Brain microvascular endothelial cell (primary cell): ENCODE data around the gene TIMP1.

Experiments used
- DNase-seq: peaks from one replicate; pipeline ENCODE4 v3.0.0-alpha.2; 2020
- H3K27ac ChIP-seq: fragments of 250-450 bp; sonication (Bioruptor Pico); 2 replicates; pipeline ENCODE4 v1.5.1; 2020; ENCODE audit warnings: mild to moderate bottlenecking, moderate library complexity
- H3K27me3 ChIP-seq: fragments of 250-450 bp; sonication (Bioruptor Pico); replicated peaks from 2 replicates; pipeline ENCODE4 v1.5.1; 2020; ENCODE audit warnings: mild to moderate bottlenecking
- H3K36me3 ChIP-seq: fragments of 250-450 bp; sonication (Bioruptor Pico); replicated peaks from 2 replicates; pipeline ENCODE4 v1.5.1; 2020; ENCODE audit warnings: mild to moderate bottlenecking
- H3K4me3 ChIP-seq: 2 replicates; pipeline ENCODE4 v1.5.1; 2011; ENCODE audit warnings: low read depth, mild to moderate bottlenecking, control low read depth, low read length, moderate library complexity
- in situ Hi-C: cut with HindIII; loops from 2 replicates; pipeline ENCODE4 v1.10.0; 2017; ENCODE audit warnings: low sequenced_read_pairs, low pct_ligation_motif_present
- TF ChIP-seq, protein P1 (sequence below): IDR thresholded peaks from 2 replicates; pipeline ENCODE4 v1.5.1; 2011; ENCODE audit warnings: low read depth, mild to moderate bottlenecking, moderate library complexity, low read length, control low read depth, inconsistent platforms; ENCODE audit errors: missing control alignments

Gene TIMP1

DNA sequence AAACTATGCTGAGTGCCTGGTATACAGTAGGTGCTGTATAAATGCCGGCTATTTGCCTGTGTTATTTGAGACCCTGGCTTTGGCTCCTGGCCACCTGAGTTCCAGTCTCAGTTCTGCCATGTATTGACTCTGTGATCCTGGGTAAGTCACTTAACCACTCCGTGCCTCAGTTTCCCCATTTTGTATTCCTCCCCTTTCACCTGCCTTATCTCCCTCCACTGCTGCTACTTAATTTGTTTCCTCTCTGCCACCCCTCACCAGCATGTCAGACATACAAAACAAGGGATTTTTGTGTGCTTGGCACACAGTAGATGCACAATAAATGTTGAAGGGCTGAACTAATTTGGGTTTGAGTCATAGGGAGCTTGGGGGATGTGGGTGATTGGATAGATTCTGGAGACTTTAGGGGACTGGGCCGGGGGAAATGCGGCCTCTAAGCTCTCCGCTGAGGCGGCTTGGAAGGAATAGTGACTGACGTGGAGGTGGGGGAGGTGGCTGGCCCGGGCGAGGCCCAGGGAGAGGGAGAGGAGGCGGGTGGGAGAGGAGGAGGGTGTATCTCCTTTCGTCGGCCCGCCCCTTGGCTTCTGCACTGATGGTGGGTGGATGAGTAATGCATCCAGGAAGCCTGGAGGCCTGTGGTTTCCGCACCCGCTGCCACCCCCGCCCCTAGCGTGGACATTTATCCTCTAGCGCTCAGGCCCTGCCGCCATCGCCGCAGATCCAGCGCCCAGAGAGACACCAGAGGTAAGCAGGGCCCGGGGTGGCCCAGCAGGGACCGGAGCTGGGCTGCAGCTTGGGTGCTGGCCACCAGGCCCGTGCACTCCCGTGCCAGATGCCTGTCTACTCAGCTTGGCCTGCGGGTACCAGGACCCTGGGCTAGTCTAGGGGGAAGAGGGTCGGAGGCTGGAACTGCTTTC is at the start of gene TIMP1:
Gene TIMP1 (plus strand): TSS at position 706 of the 917 bp plus-strand sequence. CDS start 980 bp downstream, outside the sequence.
- Histone ChIP-seq H3K27ac (peak within 1 kb of the TSS; percentile 59), H3K27me3 (no peaks in the 10 kb centered on the region)

DNA sequence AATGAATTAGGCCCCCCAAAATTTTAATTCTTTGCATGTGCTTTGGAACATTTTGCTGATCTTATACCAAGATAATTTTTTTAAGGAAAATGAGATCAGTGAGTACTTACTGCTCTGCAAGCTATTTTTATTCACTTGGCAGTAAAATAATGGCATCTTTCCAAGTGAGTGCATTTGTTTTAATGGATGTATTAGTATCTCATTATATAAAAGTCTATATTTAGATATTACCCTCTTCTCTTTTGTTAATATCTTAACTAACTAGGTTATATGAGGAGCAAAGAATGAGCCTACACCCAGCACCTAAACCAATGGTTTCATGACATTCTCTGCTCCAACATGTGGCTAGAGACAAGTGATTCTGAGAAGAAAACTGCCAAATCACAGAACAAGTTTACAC is 42.4 kb upstream of the TIMP1 start:
- Histone ChIP-seq H3K27ac (no peak overlapping the region), H3K27me3 (no peaks in the 10 kb centered on the region), H3K4me3 (no peak overlapping the region), H3K36me3 (no peaks in the 10 kb centered on the region)
- TF ChIP-seq, protein P1, sequence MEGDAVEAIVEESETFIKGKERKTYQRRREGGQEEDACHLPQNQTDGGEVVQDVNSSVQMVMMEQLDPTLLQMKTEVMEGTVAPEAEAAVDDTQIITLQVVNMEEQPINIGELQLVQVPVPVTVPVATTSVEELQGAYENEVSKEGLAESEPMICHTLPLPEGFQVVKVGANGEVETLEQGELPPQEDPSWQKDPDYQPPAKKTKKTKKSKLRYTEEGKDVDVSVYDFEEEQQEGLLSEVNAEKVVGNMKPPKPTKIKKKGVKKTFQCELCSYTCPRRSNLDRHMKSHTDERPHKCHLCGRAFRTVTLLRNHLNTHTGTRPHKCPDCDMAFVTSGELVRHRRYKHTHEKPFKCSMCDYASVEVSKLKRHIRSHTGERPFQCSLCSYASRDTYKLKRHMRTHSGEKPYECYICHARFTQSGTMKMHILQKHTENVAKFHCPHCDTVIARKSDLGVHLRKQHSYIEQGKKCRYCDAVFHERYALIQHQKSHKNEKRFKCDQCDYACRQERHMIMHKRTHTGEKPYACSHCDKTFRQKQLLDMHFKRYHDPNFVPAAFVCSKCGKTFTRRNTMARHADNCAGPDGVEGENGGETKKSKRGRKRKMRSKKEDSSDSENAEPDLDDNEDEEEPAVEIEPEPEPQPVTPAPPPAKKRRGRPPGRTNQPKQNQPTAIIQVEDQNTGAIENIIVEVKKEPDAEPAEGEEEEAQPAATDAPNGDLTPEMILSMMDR: no peak
- DNase-seq: no peak
- in situ Hi-C loops: no loop called here

More for the DNA sequence above, at the start of gene TIMP1:
- Histone ChIP-seq H3K36me3 (peaks cover 19% of the 10 kb centered on the region), H3K4me3 (peak within 1 kb of the TSS; percentile 76)
- in situ Hi-C loops: no loop called here
- DNase-seq: peak; percentile 94
- TF ChIP-seq, protein P1: no peak

- TF ChIP-seq, protein P1: peak; percentile 72
- Histone ChIP-seq H3K36me3 (no peaks in the 10 kb centered on the region), H3K27ac (peak overlapping the region; percentile 41), H3K27me3 (no peaks in the 10 kb centered on the region), H3K4me3 (no peak overlapping the region)
- in situ Hi-C loops: no loop called here
- DNase-seq: peak; percentile 90
Observed at GRCh38 chrX:47540754-47541538, 41.3 kb upstream of the TIMP1 start.

GRCh38 chrX:47543496-47543895 is 38.7 kb upstream of the TIMP1 start:
- DNase-seq: no peak
- TF ChIP-seq, protein P1: no peak
- in situ Hi-C loops: no loop called here
- Histone ChIP-seq H3K27ac (no peak overlapping the region), H3K36me3 (no peaks in the 10 kb centered on the region), H3K27me3 (no peaks in the 10 kb centered on the region), H3K4me3 (no peak overlapping the region)

DNA sequence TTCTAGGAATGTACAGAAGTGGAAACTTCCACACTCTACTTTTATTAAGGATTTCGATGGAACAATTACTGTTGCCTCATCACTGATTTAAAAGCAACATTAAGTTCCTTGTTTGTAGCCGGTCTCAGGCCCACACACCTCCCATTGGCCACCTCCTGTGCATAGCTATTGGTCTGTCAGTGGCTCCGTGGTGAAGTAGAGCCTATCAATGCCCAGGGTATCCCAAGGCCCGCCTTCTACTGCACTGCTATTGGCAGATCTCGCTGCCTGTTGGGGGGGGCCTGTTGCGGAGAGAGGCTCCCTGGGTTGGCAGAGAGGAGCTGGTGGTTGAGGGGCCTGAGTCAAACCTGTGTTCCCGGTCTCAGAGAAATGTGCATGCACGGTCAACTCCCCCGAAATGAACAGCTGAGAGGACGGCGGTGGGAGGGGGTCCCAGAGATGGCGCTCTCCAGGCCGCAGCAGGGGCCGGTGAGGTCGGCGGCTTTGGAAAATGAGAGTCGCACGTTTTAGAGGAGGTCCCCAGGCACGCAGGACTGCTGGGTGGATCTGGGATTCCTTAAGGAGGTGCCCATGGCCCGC is 26.1 kb upstream of the TIMP1 start:
- H3K27me3 ChIP-seq: no peaks in the 10 kb centered on the region
- peak; percentile 92 for DNase-seq
- TF ChIP-seq, protein P1: no peak
- peak overlapping the region; percentile 33 for H3K27ac ChIP-seq
- in situ Hi-C loops: no loop called here
- peak overlapping the region; percentile 58 for H3K4me3 ChIP-seq
- no peaks in the 10 kb centered on the region for H3K36me3 ChIP-seq
